ENCODE data around the gene PIK3C2G. TPM values are rescaled to one million over a fixed set of nuclear protein-coding genes. Genes with fewer than 3 reads are reported as not detected.

PIK3C2G gene
- polyA plus RNA-seq, 2 of the 4 experiments (the other 2 are of a cell fraction): 0.01 TPM; not detected in 1

DNA sequence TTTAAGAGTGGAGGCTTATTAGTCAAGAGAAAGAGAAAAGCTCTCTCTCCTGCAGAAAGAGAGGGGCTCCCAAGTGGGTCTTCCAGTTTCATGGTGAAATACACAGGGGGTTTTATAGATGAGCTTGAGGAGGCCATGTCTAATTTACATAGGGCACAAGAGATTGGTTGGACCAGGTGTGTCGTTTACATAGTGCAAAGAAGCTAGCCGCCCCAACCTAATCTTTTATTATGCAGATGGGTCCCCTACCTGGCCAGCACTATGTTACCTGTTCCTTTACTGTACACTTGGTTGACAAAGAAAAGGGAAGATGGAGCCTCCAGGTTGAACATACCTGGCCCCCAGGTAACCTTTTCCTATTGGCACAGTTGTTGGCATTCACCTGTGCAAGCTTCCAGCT is 195.0 kb downstream of the PIK3C2G start:
- H3K4me2 ChIP-seq: no peak overlapping the region
- 39% methylated on average over 2 of the region's 2 CpGs for WGBS (ENCODE audit: missing lambda C conversion rate)
- POLR2A ChIA-PET: no interaction called here
- no peak for FAIRE-seq
- H3K9me3 ChIP-seq: no peaks in the 10 kb centered on the region
- no peak for TF ChIP-seq GATA3 (IDR thresholded peaks at IDR 0.05; ENCODE audit: borderline replicate concordance)
- TF ChIP-seq HOXA7 (CRISPR knock-in tag; IDR thresholded peaks at IDR 0.05): no peak
- no peak for TF ChIP-seq HDAC2 (IDR thresholded peaks at IDR 0.05)
- no peak for TF ChIP-seq EHMT2 (IDR thresholded peaks at IDR 0.05; ENCODE audit: low read depth)
- TF ChIP-seq RCOR1 (IDR thresholded peaks at IDR 0.05; ENCODE audit: low read depth, low read length): no peak
- TF ChIP-seq SREBF2 (IDR thresholded peaks at IDR 0.05): no peak
- TF ChIP-seq, protein P1, sequence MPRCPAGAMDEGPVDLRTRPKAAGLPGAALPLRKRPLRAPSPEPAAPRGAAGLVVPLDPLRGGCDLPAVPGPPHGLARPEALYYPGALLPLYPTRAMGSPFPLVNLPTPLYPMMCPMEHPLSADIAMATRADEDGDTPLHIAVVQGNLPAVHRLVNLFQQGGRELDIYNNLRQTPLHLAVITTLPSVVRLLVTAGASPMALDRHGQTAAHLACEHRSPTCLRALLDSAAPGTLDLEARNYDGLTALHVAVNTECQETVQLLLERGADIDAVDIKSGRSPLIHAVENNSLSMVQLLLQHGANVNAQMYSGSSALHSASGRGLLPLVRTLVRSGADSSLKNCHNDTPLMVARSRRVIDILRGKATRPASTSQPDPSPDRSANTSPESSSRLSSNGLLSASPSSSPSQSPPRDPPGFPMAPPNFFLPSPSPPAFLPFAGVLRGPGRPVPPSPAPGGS (IDR thresholded peaks at IDR 0.05): no peak
- TF ChIP-seq CBX8 (IDR thresholded peaks at IDR 0.05): no peak
- no peak for TF ChIP-seq FOSB (CRISPR knock-in tag; IDR thresholded peaks at IDR 0.05)
- TF ChIP-seq, protein P2, sequence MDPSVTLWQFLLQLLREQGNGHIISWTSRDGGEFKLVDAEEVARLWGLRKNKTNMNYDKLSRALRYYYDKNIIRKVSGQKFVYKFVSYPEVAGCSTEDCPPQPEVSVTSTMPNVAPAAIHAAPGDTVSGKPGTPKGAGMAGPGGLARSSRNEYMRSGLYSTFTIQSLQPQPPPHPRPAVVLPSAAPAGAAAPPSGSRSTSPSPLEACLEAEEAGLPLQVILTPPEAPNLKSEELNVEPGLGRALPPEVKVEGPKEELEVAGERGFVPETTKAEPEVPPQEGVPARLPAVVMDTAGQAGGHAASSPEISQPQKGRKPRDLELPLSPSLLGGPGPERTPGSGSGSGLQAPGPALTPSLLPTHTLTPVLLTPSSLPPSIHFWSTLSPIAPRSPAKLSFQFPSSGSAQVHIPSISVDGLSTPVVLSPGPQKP (IDR thresholded peaks at IDR 0.05; ENCODE audit: low read depth, low read length): no peak
- H3K27ac ChIP-seq: no peak overlapping the region
- no peak for DNase-seq (ENCODE audit: low read depth in 1 of 2, low spot score in 1 of 2)
- no peaks in the 10 kb centered on the region for H3K4me1 ChIP-seq
- CTCF ChIA-PET: no interaction called here
- no peak for ATAC-seq
- H3K4me3 ChIP-seq: no peak overlapping the region

DNA sequence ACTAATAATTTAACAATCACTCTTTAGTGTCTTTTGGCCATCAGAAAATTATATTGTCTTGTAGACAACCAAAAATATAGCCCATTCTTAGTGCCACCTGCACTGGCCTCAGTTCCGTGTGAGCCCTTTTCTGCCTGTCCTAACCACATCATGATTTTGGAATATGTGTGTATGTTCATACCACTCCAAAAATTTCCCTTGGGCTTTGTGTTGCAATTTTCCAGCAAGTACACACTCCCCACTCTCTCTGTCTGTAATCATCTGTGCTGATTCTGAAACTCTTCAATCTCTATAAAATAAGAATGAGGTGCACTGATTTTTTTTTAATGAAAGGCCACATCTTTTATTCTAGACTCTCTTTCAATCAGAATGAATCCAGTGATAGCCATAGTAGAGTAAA is 196.0 kb downstream of the PIK3C2G start:
- CTCF ChIA-PET: no interaction called here
- FAIRE-seq (no peak), ATAC-seq (no peak), DNase-seq (ENCODE audit: low read depth in 1 of 2, low spot score in 1 of 2) (no peak)
- no peak overlapping the region for H3K4me2 ChIP-seq
- H3K4me3 ChIP-seq: no peak overlapping the region
- H3K27ac ChIP-seq: no peak overlapping the region
- POLR2A ChIA-PET: no interaction called here
- TF ChIP-seq EHF (CRISPR knock-in tag; IDR thresholded peaks at IDR 0.05) (no peak), HOXA7 (CRISPR knock-in tag; IDR thresholded peaks at IDR 0.05) (no peak), RFX5 (IDR thresholded peaks at IDR 0.05) (no peak), HEYL (CRISPR knock-in tag; IDR thresholded peaks at IDR 0.05) (no peak), GATA3 (IDR thresholded peaks at IDR 0.05; ENCODE audit: borderline replicate concordance) (no peak), PHF8 (IDR thresholded peaks at IDR 0.05; ENCODE audit: borderline replicate concordance, low read depth) (no peak)
- TF ChIP-seq, protein P3, sequence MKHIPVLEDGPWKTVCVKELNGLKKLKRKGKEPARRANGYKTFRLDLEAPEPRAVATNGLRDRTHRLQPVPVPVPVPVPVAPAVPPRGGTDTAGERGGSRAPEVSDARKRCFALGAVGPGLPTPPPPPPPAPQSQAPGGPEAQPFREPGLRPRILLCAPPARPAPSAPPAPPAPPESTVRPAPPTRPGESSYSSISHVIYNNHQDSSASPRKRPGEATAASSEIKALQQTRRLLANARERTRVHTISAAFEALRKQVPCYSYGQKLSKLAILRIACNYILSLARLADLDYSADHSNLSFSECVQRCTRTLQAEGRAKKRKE (CRISPR knock-in tag; IDR thresholded peaks at IDR 0.05; ENCODE audit: low read depth): no peak
- H3K4me1 ChIP-seq: no peaks in the 10 kb centered on the region
- WGBS (ENCODE audit: missing lambda C conversion rate): 26% methylated on average over 1 of the region's 1 CpG
- H3K9me3 ChIP-seq: no peaks in the 10 kb centered on the region

DNA sequence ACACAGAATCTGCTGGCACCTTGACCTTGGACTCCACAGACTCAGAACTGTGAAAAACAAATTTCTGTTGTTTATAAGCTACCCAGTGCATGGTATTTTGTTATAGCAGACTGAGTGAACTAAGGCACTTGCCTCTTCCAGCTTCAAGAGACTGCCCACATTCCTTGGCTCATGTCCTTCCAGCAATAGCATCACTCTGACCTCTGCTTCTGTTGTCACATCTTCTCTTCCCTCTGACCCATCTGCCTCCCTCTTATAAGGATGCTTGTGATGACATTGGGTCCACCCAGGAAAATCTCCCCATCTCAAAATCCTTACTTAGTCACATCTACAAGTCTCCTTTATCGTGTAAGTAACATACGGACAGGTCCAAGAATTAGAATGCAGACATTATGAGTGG is 200.4 kb downstream of the PIK3C2G start:
- no peaks in the 10 kb centered on the region for H3K4me1 ChIP-seq
- 65% methylated on average over 2 of the region's 2 CpGs for WGBS (ENCODE audit: missing lambda C conversion rate)
- POLR2A ChIA-PET: no interaction called here
- no peaks in the 10 kb centered on the region for H3K9me3 ChIP-seq
- ATAC-seq (no peak), FAIRE-seq (no peak), DNase-seq (ENCODE audit: low read depth in 1 of 2, low spot score in 1 of 2) (no peak)
- H3K27ac ChIP-seq: no peak overlapping the region
- H3K4me3 ChIP-seq: no peak overlapping the region
- CTCF ChIA-PET: no interaction called here
- TF ChIP-seq CEBPB (IDR thresholded peaks at IDR 0.05) (no peak), ZSCAN20 (CRISPR knock-in tag; IDR thresholded peaks at IDR 0.05) (no peak), GATA3 (IDR thresholded peaks at IDR 0.05; ENCODE audit: borderline replicate concordance) (no peak), CHD2 (IDR thresholded peaks at IDR 0.05; ENCODE audit: low read length, partially characterized antibody) (no peak), JUN (IDR thresholded peaks at IDR 0.05) (no peak), JUNB (IDR thresholded peaks at IDR 0.05) (no peak), RCOR1 (IDR thresholded peaks at IDR 0.05; ENCODE audit: low read depth, low read length) (no peak), PHF8 (IDR thresholded peaks at IDR 0.05; ENCODE audit: borderline replicate concordance, low read depth) (no peak), KDM5A (IDR thresholded peaks at IDR 0.05) (no peak), MAZ (IDR thresholded peaks at IDR 0.05; ENCODE audit: borderline replicate concordance, low read depth, low read length) (no peak), HOXB13 (CRISPR knock-in tag; IDR thresholded peaks at IDR 0.05; ENCODE audit: low read depth) (no peak), NPAS2 (CRISPR knock-in tag; IDR thresholded peaks at IDR 0.05; ENCODE audit: borderline replicate concordance) (no peak), NR3C1 (IDR thresholded peaks at IDR 0.05) (no peak), ZFP36 (IDR thresholded peaks at IDR 0.05; ENCODE audit: borderline replicate concordance, partially characterized antibody) (no peak), HOXB5 (CRISPR knock-in tag; IDR thresholded peaks at IDR 0.05) (no peak), POLR2A (IDR thresholded peaks at IDR 0.05; ENCODE audit: low read length) (no peak)
- TF ChIP-seq, protein P4, sequence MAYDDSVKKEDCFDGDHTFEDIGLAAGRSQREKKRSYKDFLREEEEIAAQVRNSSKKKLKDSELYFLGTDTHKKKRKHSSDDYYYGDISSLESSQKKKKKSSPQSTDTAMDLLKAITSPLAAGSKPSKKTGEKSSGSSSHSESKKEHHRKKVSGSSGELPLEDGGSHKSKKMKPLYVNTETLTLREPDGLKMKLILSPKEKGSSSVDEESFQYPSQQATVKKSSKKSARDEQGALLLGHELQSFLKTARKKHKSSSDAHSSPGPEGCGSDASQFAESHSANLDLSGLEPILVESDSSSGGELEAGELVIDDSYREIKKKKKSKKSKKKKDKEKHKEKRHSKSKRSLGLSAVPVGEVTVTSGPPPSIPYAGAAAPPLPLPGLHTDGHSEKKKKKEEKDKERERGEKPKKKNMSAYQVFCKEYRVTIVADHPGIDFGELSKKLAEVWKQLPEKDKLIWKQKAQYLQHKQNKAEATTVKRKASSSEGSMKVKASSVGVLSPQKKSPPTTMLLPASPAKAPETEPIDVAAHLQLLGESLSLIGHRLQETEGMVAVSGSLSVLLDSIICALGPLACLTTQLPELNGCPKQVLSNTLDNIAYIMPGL (CRISPR knock-in tag; IDR thresholded peaks at IDR 0.05; ENCODE audit: borderline replicate concordance): no peak
- TF ChIP-seq, protein P5, sequence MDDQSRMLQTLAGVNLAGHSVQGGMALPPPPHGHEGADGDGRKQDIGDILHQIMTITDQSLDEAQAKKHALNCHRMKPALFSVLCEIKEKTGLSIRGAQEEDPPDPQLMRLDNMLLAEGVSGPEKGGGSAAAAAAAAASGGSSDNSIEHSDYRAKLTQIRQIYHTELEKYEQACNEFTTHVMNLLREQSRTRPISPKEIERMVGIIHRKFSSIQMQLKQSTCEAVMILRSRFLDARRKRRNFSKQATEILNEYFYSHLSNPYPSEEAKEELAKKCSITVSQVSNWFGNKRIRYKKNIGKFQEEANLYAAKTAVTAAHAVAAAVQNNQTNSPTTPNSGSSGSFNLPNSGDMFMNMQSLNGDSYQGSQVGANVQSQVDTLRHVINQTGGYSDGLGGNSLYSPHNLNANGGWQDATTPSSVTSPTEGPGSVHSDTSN (IDR thresholded peaks at IDR 0.05): no peak
- no peak overlapping the region for H3K4me2 ChIP-seq
